ENCODE measurements around the gene THAP4. TPM values are rescaled to one million over a fixed set of nuclear protein-coding genes. Genes with fewer than 3 reads are reported as not detected.

Gene THAP4
- total RNA-seq, 1 donor from 2014 or later = 39.1 TPM

Other genes starting within 250 kb of the THAP4 start
- 240 and 367 TPM in 2 replicates for gene STK25, start 128.6 kb downstream of the THAP4 start, total RNA-seq
- gene BOK, start 78.4 kb downstream of the THAP4 start, total RNA-seq = 37.7 and 113 TPM in 2 replicates
- gene ATG4B, start 535 bp upstream of the THAP4 start, total RNA-seq = 26.2 and 39.1 TPM in 2 replicates
- 22.0 and 30.3 TPM in 2 replicates for gene DTYMK, start 49.7 kb upstream of the THAP4 start, total RNA-seq
- 15.3 and 26.4 TPM in 2 replicates for gene ING5, start 64.9 kb upstream of the THAP4 start, total RNA-seq
- 7.8 and 13.1 TPM in 2 replicates for gene D2HGDH, start 97.5 kb upstream of the THAP4 start, total RNA-seq
- not detected in 2 replicates for gene GAL3ST2, start 139.7 kb upstream of the THAP4 start, total RNA-seq
- gene NEU4, start 172.0 kb upstream of the THAP4 start, total RNA-seq = under 0.01 and 0.22 TPM in 2 replicates
- not detected in 2 replicates for gene PDCD1, start 221.7 kb upstream of the THAP4 start, total RNA-seq
- gene RTP5, start 232.6 kb upstream of the THAP4 start, total RNA-seq = not detected in 2 replicates

Measured in lung microvascular endothelial cell (primary cell).